ENCODE results near the gene KIF5B. TPM values are rescaled to one million over a fixed set of nuclear protein-coding genes. Genes with fewer than 3 reads are reported as not detected.
A peak's percentile ranks its signal among the peaks of the same experiment; 100 is the strongest.
"Not testable (repeated sequence)": the region's sequence is repeated elsewhere in the genome, so short reads cannot be mapped to it uniquely, and the experiment has no call there.

KIF5B gene
- total RNA-seq, 1 experiment from 2014 or later = 70.5 TPM

GRCh38 chr10:32068569-32068968 is 12.3 kb upstream of the KIF5B start:
- Histone ChIP-seq H3K27ac (ENCODE audit: insufficient read length, low read depth, low read length) (no peak overlapping the region), H2AFZ (ENCODE audit: low read length) (no peak overlapping the region), H2AK5ac (ENCODE audit: insufficient read length, low read length) (no peak overlapping the region), H3T11ph (ENCODE audit: low read length) (no peak overlapping the region), H2BK120ac (ENCODE audit: low read depth, low read length, poor library complexity, severe bottlenecking) (no peak overlapping the region), H3K9me3 (ENCODE audit: control insufficient read depth, low read depth, low read length) (no peaks in the 10 kb centered on the region), H3K23me2 (ENCODE audit: insufficient read length, low read depth, low read length, poor library complexity, severe bottlenecking) (no peaks in the 10 kb centered on the region), H3K27me3 (ENCODE audit: insufficient read depth, low read length) (peaks cover 4% of the 10 kb centered on the region; the same call in 1 of the 2 replicates), H4K5ac (ENCODE audit: insufficient read length, low read depth, low read length) (no peak overlapping the region), H3K4me2 (ENCODE audit: insufficient read depth, insufficient read length, low read length) (no peak overlapping the region), H2BK15ac (ENCODE audit: low read depth, low read length) (no peak overlapping the region), H3K9ac (ENCODE audit: extremely low read depth, insufficient read length, low read length) (no peak overlapping the region), H3K14ac (ENCODE audit: insufficient read depth, low read length) (no peak overlapping the region), H4K20me1 (ENCODE audit: control insufficient read depth, insufficient read depth, insufficient read length) (no peaks in the 10 kb centered on the region), H4K8ac (replicated peaks; ENCODE audit: insufficient read length, low read depth, low read length) (no peak overlapping the region), H2BK5ac (ENCODE audit: insufficient read length, low read length) (no peak overlapping the region), H3K18ac (ENCODE audit: insufficient read length, low read depth, low read length) (no peak overlapping the region), H2BK12ac (ENCODE audit: insufficient read length, low read depth, low read length) (no peak overlapping the region), H3K23ac (ENCODE audit: insufficient read length, low read depth, low read length) (no peak overlapping the region), H3K79me2 (ENCODE audit: insufficient read depth, low read length) (no peaks in the 10 kb centered on the region), H2BK20ac (ENCODE audit: low read depth, low read length, poor library complexity, severe bottlenecking) (no peak overlapping the region), H3K4me1 (ENCODE audit: insufficient read depth, low read length) (peaks cover 4% of the 10 kb centered on the region; the same call in 1 of the 2 replicates), H4K91ac (ENCODE audit: insufficient read length, low read depth, low read length) (no peak overlapping the region), H3K56ac (ENCODE audit: insufficient read length, low read depth, low read length) (no peak overlapping the region), H3K79me1 (ENCODE audit: insufficient read depth, low read depth, low read length, poor library complexity, severe bottlenecking) (no peaks in the 10 kb centered on the region), H3K4ac (ENCODE audit: low read depth, low read length) (no peak overlapping the region)
- Mint-ChIP-seq H3K4me3 (no peak overlapping the region), H3K27me3 (ENCODE audit: low read depth) (peaks cover 10% of the 10 kb centered on the region), H3K36me3 (ENCODE audit: insufficient read depth in 1 of 3, low read depth in 3 of 3) (no peaks in the 10 kb centered on the region), H3K27ac (peak overlapping the region in 1 of 3 experiments; percentile 49; a peak in 3 of 7 replicates), H3K9me3 (no peaks in the 10 kb centered on the region), H3K4me1 (peaks cover 12 to 16% of the 10 kb centered on the region in 2 experiments)
- DNase-seq = no peak
- no CpG with 5 or more reads among the region's 12 CpGs for WGBS (ENCODE audit: extremely low coverage, insufficient read length, low lambda C conversion rate)
- no peak for TF ChIP-seq CTCF (conservative IDR thresholded peaks at IDR 0.05)

DNA sequence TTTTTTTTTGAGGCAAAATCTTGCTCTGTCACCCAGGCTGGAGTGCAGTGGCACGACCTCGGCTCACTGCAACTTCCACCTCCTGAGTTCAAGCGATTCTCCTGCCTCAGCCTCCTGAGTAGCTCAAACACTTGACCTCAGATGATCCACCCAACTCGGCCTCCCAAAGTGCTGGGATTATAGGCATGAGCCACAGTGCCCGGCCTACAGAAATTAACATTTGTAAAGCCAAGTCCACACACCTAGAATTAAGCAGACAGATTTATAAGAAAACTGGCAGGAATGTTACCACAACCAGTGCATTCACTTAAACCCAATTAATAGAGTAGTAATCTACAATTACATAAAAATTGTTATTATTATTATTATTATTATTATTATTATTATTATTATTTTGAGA is 11.7 kb upstream of the KIF5B start:
- not testable (repeated sequence) for H2BK15ac ChIP-seq (ENCODE audit: low read depth, low read length); H3K4me3 Mint-ChIP-seq; H2BK20ac ChIP-seq (ENCODE audit: low read depth, low read length, poor library complexity, severe bottlenecking); H3K9me3 Mint-ChIP-seq; H3K79me1 ChIP-seq (ENCODE audit: insufficient read depth, low read depth, low read length, poor library complexity, severe bottlenecking); H2BK5ac ChIP-seq (ENCODE audit: insufficient read length, low read length); H4K8ac ChIP-seq (replicated peaks; ENCODE audit: insufficient read length, low read depth, low read length); H3K9ac ChIP-seq (ENCODE audit: extremely low read depth, insufficient read length, low read length); H3K79me2 ChIP-seq (ENCODE audit: insufficient read depth, low read length); H2AK5ac ChIP-seq (ENCODE audit: insufficient read length, low read length); H3K4me2 ChIP-seq (ENCODE audit: insufficient read depth, insufficient read length, low read length); H3K27ac ChIP-seq (ENCODE audit: insufficient read length, low read depth, low read length); H3T11ph ChIP-seq (ENCODE audit: low read length); H3K36me3 Mint-ChIP-seq (ENCODE audit: insufficient read depth in 1 of 3, low read depth in 3 of 3); H2AFZ ChIP-seq (ENCODE audit: low read length); H3K4ac ChIP-seq (ENCODE audit: low read depth, low read length); H3K18ac ChIP-seq (ENCODE audit: insufficient read length, low read depth, low read length); H3K56ac ChIP-seq (ENCODE audit: insufficient read length, low read depth, low read length); H3K14ac ChIP-seq (ENCODE audit: insufficient read depth, low read length); H3K23me2 ChIP-seq (ENCODE audit: insufficient read length, low read depth, low read length, poor library complexity, severe bottlenecking); H3K4me1 ChIP-seq (ENCODE audit: insufficient read depth, low read length); H4K91ac ChIP-seq (ENCODE audit: insufficient read length, low read depth, low read length); H4K20me1 ChIP-seq (ENCODE audit: control insufficient read depth, insufficient read depth, insufficient read length); H2BK12ac ChIP-seq (ENCODE audit: insufficient read length, low read depth, low read length); H2BK120ac ChIP-seq (ENCODE audit: low read depth, low read length, poor library complexity, severe bottlenecking); H3K27me3 ChIP-seq (ENCODE audit: insufficient read depth, low read length); H3K27me3 Mint-ChIP-seq (ENCODE audit: low read depth); H3K23ac ChIP-seq (ENCODE audit: insufficient read length, low read depth, low read length); H4K5ac ChIP-seq (ENCODE audit: insufficient read length, low read depth, low read length); H3K27ac Mint-ChIP-seq; H3K9me3 ChIP-seq (ENCODE audit: control insufficient read depth, low read depth, low read length); DNase-seq
- no CpG with 5 or more reads among the region's 5 CpGs for WGBS (ENCODE audit: extremely low coverage, insufficient read length, low lambda C conversion rate)
- peaks cover 12 to 16% of the 10 kb centered on the region in 2 experiments for H3K4me1 Mint-ChIP-seq

Data from H9 (cell line).